Smooth muscle cell (in vitro differentiated cells): ENCODE data around the gene GRIA3. TPM values are rescaled to one million over a fixed set of nuclear protein-coding genes. Genes with fewer than 3 reads are reported as not detected.
"Not testable (repeated sequence)": the region's sequence is repeated elsewhere in the genome, so short reads cannot be mapped to it uniquely, and the experiment has no call there.

Experiments used
- DNase-seq: peaks from one replicate; lab custom pipeline; 2025; ENCODE audit not compliant: unreplicated experiment; lab: John Stamatoyannopoulos, UW
- H2AFZ ChIP-seq: fragments of 200-600 bp; sonication (generic); 2 replicates; pipeline ENCODE4 v1.6.0; 2016; ENCODE audit warnings: antibody characterized with exemption, low read depth, mild to moderate bottlenecking
- H3F3A ChIP-seq: fragments of 200-600 bp; sonication (generic); 2 replicates; pipeline ENCODE4 v1.6.0; 2017; ENCODE audit warnings: antibody characterized with exemption, low read depth
- H3K27ac ChIP-seq: fragments of 200-600 bp; sonication (generic); 2 replicates; pipeline ENCODE4 v1.5.1; 2016; ENCODE audit warnings: low read depth, mild to moderate bottlenecking
- H3K27me3 ChIP-seq: fragments of 200-600 bp; sonication (generic); 2 replicates; pipeline ENCODE4 v1.6.1; 2016; ENCODE audit warnings: low read depth, mild to moderate bottlenecking
- H3K36me3 ChIP-seq: fragments of 200-600 bp; sonication (generic); 2 replicates; pipeline ENCODE4 v1.5.1; 2016; ENCODE audit warnings: low read depth
- H3K4me1 ChIP-seq: fragments of 200-600 bp; sonication (generic); 2 replicates; pipeline ENCODE4 v1.5.1; 2016; ENCODE audit warnings: low read depth
- H3K4me2 ChIP-seq: fragments of 200-600 bp; sonication (generic); 2 replicates; pipeline ENCODE4 v1.6.0; 2016; ENCODE audit warnings: mild to moderate bottlenecking
- H3K4me3 ChIP-seq: fragments of 200-600 bp; sonication (generic); 2 replicates; pipeline ENCODE4 v1.5.1; 2016; ENCODE audit warnings: mild to moderate bottlenecking
- H3K79me2 ChIP-seq: fragments of 200-600 bp; sonication (generic); 2 replicates; pipeline ENCODE4 v1.6.0; 2016; ENCODE audit warnings: low read depth, mild to moderate bottlenecking
- H3K9ac ChIP-seq: fragments of 200-600 bp; sonication (generic); 2 replicates; pipeline ENCODE4 v1.6.0; 2016; ENCODE audit warnings: low read depth
- H3K9me3 ChIP-seq: fragments of 200-600 bp; sonication (generic); replicated peaks from 2 replicates; pipeline ENCODE4 v1.5.1; 2016; ENCODE audit warnings: low read depth
- H4K20me1 ChIP-seq: fragments of 200-600 bp; sonication (generic); 2 replicates; pipeline ENCODE4 v1.6.0; 2016; ENCODE audit warnings: low read depth
- WGBS: methylation state at CpG from one replicate; pipeline ENCODE4 v1.1.7; 2016; ENCODE audit warnings: low lambda C conversion rate; 5-methylcytosine and 5-hydroxymethylcytosine counted together
- polyA plus RNA-seq: library from polyadenylated mRNA; unstranded; fragments of >200 nt; fragmentation: Nextera tagmentation; extraction: Ambion mirVana; gene quantifications from 2 replicates; pipeline ENCODE4 v1.2.1, GENCODE V29; 2016
- total RNA-seq: library from RNA; depleted of rRNA; stranded (reverse); fragments of >200 nt; gene quantifications from 2 replicates; pipeline ENCODE4 v1.2.3, GENCODE V29; 2014
- TF ChIP-seq, protein P1 (sequence below): fragments of 200-600 bp; sonication (generic); IDR thresholded peaks from 2 replicates; pipeline ENCODE4 v1.5.1; 2017; ENCODE audit warnings: borderline replicate concordance, mild to moderate bottlenecking, antibody characterized with exemption; ENCODE audit not compliant: insufficient read depth, poor library complexity, severe bottlenecking

GRIA3 gene
- total and polyA plus RNA-seq, 2 experiments from 2014 or later: 7.2 to 12.7 TPM

DNA sequence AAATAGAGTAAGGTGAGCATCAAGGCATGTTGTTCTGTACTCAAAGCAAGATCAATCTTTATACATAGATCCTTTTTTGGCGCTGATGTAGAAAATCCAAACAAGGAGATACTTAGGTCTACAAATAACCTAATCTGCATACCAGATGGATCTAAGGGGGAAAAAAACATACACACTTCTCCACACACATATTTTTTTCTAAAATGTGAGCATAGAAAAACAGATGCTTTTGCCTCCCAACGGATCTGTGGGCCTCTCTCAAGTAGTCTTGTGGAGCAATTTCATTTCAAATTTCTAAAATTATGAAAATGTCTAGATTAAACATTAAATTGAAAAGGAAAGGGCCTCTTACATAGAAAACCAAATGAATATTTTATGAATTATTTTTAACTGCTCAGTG, 166.1 kb downstream of the GRIA3 start:
- no peak for DNase-seq
- no peaks in the 10 kb centered on the region for H4K20me1 ChIP-seq
- WGBS: 66% methylated on average over 2 of the region's 2 CpGs
- H3K4me2 ChIP-seq: no peak overlapping the region
- H3F3A ChIP-seq: no peaks in the 10 kb centered on the region
- no peaks in the 10 kb centered on the region for H3K79me2 ChIP-seq
- TF ChIP-seq, protein P1, sequence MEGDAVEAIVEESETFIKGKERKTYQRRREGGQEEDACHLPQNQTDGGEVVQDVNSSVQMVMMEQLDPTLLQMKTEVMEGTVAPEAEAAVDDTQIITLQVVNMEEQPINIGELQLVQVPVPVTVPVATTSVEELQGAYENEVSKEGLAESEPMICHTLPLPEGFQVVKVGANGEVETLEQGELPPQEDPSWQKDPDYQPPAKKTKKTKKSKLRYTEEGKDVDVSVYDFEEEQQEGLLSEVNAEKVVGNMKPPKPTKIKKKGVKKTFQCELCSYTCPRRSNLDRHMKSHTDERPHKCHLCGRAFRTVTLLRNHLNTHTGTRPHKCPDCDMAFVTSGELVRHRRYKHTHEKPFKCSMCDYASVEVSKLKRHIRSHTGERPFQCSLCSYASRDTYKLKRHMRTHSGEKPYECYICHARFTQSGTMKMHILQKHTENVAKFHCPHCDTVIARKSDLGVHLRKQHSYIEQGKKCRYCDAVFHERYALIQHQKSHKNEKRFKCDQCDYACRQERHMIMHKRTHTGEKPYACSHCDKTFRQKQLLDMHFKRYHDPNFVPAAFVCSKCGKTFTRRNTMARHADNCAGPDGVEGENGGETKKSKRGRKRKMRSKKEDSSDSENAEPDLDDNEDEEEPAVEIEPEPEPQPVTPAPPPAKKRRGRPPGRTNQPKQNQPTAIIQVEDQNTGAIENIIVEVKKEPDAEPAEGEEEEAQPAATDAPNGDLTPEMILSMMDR: no peak
- no peaks in the 10 kb centered on the region for H3K9me3 ChIP-seq
- H3K36me3 ChIP-seq: no peaks in the 10 kb centered on the region
- H3K4me3 ChIP-seq: no peak overlapping the region
- H2AFZ ChIP-seq: no peak overlapping the region
- no peak overlapping the region for H3K9ac ChIP-seq
- H3K4me1 ChIP-seq: no peaks in the 10 kb centered on the region
- H3K27ac ChIP-seq: no peak overlapping the region
- H3K27me3 ChIP-seq: no peaks in the 10 kb centered on the region

DNA sequence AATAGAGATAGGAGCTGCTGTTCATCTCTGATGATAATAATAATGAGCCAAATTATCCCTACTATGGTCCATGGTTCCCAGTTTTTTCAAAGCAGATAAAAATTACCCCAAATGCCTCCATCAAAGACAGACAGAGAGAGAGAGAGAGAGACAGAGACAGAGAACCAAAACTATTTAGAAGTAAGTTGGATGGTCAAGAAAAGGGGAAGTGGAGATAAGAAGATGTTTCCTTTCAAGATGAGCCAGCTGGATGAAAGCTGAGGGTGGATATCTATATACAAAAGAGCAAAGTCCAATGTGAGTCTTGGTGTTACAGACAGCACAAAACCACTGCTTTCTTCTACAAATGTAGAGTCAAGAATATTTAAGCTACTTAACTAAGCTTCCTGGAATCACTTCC, 173.9 kb downstream of the GRIA3 start:
- Histone ChIP-seq H3K79me2 (no peaks in the 10 kb centered on the region), H3K36me3 (no peaks in the 10 kb centered on the region), H3F3A (no peaks in the 10 kb centered on the region), H3K27me3 (no peaks in the 10 kb centered on the region), H3K4me1 (no peaks in the 10 kb centered on the region), H3K4me2 (no peak overlapping the region), H2AFZ (no peak overlapping the region), H3K9ac (no peak overlapping the region), H4K20me1 (no peaks in the 10 kb centered on the region), H3K27ac (no peak overlapping the region), H3K4me3 (no peak overlapping the region), H3K9me3 (no peaks in the 10 kb centered on the region)
- no peak for DNase-seq
- TF ChIP-seq, protein P1: no peak

DNA sequence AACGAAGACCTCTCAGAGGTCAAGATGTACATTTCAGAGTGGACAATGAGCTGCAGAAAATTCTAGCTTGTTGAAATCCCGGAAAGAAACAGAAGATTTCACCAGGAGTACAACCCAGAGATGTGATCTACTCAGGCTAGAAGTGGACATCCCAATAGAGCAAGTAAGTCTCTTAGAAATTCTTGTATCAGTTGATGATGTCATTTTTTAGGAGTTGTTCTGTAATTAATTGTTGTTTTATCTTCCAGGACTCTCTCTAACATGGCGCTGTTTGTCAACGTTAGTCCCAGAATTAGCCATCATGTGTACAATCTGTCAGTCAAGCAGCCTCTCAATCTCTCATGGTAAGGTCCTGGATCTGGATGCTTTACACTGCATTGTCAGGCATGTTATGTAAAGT, 174.4 kb downstream of the GRIA3 start:
- WGBS: 78% methylated on average over 4 of the region's 4 CpGs
- Histone ChIP-seq H3K79me2 (no peaks in the 10 kb centered on the region), H3K27me3 (no peaks in the 10 kb centered on the region), H3K4me3 (no peak overlapping the region), H4K20me1 (no peaks in the 10 kb centered on the region), H3K4me1 (no peaks in the 10 kb centered on the region), H2AFZ (no peak overlapping the region), H3K27ac (no peak overlapping the region), H3K9ac (no peak overlapping the region), H3K9me3 (no peaks in the 10 kb centered on the region), H3K36me3 (no peaks in the 10 kb centered on the region), H3K4me2 (no peak overlapping the region), H3F3A (no peaks in the 10 kb centered on the region)
- no peak for DNase-seq
- TF ChIP-seq, protein P1: no peak

DNA sequence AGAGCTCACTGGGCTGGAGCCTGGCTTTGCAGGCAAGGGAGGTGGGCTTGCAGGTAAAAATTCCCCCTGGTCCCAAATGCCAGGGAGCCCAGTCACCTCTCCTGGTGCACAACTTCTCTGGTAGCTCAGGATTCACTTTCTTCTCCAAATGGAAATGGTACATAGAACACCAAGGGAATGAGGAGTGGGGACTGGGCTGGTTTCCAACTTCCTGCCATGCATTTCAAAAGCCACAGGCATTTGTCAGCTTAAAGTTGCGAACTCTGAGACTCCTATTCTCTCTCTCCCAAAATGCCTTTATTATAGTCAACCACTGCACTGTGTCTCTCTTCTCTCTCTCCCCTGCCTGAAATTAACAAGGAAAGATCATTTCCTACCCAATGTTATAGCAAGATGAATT, 177.3 kb downstream of the GRIA3 start:
- Histone ChIP-seq H2AFZ (no peak overlapping the region), H3K79me2 (no peaks in the 10 kb centered on the region), H3K4me1 (no peaks in the 10 kb centered on the region), H3K36me3 (no peaks in the 10 kb centered on the region), H3F3A (no peaks in the 10 kb centered on the region), H3K27ac (no peak overlapping the region), H3K27me3 (no peaks in the 10 kb centered on the region), H3K9me3 (no peaks in the 10 kb centered on the region), H4K20me1 (no peaks in the 10 kb centered on the region), H3K9ac (no peak overlapping the region), H3K4me2 (no peak overlapping the region), H3K4me3 (no peak overlapping the region)
- TF ChIP-seq, protein P1: no peak
- 60% methylated on average over 1 of the region's 1 CpG for WGBS
- no peak for DNase-seq

DNA sequence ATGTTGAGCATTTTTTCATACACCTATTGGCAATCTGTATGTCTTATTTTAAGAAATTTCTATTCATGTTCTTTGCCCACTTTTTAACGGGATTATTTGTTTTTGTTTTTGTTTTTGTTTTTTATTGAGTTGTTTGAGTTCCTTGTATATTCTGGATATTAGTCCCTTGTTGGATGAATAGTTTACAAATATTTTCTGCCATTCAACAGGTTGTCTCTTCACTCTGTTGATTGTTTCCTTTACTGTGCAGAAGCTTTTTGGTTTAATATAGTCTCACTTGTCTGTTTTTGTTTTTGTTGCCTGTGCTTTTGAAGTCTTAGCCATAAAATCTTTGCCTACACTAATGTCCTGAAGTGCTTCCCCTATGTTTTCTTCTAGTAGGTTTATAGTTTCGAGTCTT, 202.1 kb downstream of the GRIA3 start:
- DNase-seq, H2AFZ ChIP-seq, H3K9ac ChIP-seq, H3K27me3 ChIP-seq, H3K36me3 ChIP-seq, H3K79me2 ChIP-seq, H3F3A ChIP-seq, H4K20me1 ChIP-seq, H3K4me1 ChIP-seq, H3K27ac ChIP-seq, H3K4me2 ChIP-seq, H3K4me3 ChIP-seq, H3K9me3 ChIP-seq: not testable (repeated sequence)
- WGBS: 60% methylated on average over 2 of the region's 2 CpGs
